ENCODE data around the gene SSNA1. TPM values are rescaled to one million over a fixed set of nuclear protein-coding genes. Genes with fewer than 3 reads are reported as not detected.

SSNA1 gene
- total and polyA plus RNA-seq, 9 of the 15 experiments (the other 6 are each of a cell fraction or from before 2014, with no cell fraction given), result 1.9 to 130 (median 57.1) TPM

- TF ChIP-seq MBD2 (IDR thresholded peaks at IDR 0.05; ENCODE audit: borderline replicate concordance, low read depth), result no peak
- TF ChIP-seq XRCC3 (IDR thresholded peaks at IDR 0.05), result no peak
- TF ChIP-seq BRF2 (IDR thresholded peaks at IDR 0.05; ENCODE audit: borderline replicate concordance, insufficient read depth, insufficient read length), result no peak
- TF ChIP-seq STAT5A (IDR thresholded peaks at IDR 0.05; ENCODE audit: borderline replicate concordance, low read length), result no peak
- TF ChIP-seq CHAMP1 (IDR thresholded peaks at IDR 0.05), result no peak
- TF ChIP-seq RCOR1 (IDR thresholded peaks at IDR 0.05; ENCODE audit: borderline replicate concordance in 1 of 2, low read depth in 2 of 2, low read length in 2 of 2), result no peak
- no peak for TF ChIP-seq NFIC (IDR thresholded peaks at IDR 0.05)
- TF ChIP-seq BCLAF1 (IDR thresholded peaks at IDR 0.05; ENCODE audit: borderline replicate concordance in 1 of 2, control insufficient read depth in 1 of 2, low read depth in 2 of 2, low read length in 1 of 2), result no peak
- TF ChIP-seq FUS (optimal IDR thresholded peaks at IDR 0.05; ENCODE audit: low read depth, low read length), result no peak
- TF ChIP-seq CBX3 (IDR thresholded peaks at IDR 0.05; ENCODE audit: borderline replicate concordance in 1 of 2, low read length in 2 of 2), result no peak
- no peak for TF ChIP-seq DNMT1 (IDR thresholded peaks at IDR 0.05)
- no peak for TF ChIP-seq SETDB1 (IDR thresholded peaks at IDR 0.05; ENCODE audit: low read length)
- TF ChIP-seq FOXJ2 (tag; IDR thresholded peaks at IDR 0.05), result no peak
- no peak for TF ChIP-seq ZNF24 (IDR thresholded peaks at IDR 0.05)
- TF ChIP-seq CUX1 (CRISPR knock-in tag; IDR thresholded peaks at IDR 0.05), result no peak
Observed at GRCh38 chr9:137217276-137218211, 29.1 kb downstream of the SSNA1 start (continued).
